ENCODE data around the gene WDR86.

Gene WDR86

DNA sequence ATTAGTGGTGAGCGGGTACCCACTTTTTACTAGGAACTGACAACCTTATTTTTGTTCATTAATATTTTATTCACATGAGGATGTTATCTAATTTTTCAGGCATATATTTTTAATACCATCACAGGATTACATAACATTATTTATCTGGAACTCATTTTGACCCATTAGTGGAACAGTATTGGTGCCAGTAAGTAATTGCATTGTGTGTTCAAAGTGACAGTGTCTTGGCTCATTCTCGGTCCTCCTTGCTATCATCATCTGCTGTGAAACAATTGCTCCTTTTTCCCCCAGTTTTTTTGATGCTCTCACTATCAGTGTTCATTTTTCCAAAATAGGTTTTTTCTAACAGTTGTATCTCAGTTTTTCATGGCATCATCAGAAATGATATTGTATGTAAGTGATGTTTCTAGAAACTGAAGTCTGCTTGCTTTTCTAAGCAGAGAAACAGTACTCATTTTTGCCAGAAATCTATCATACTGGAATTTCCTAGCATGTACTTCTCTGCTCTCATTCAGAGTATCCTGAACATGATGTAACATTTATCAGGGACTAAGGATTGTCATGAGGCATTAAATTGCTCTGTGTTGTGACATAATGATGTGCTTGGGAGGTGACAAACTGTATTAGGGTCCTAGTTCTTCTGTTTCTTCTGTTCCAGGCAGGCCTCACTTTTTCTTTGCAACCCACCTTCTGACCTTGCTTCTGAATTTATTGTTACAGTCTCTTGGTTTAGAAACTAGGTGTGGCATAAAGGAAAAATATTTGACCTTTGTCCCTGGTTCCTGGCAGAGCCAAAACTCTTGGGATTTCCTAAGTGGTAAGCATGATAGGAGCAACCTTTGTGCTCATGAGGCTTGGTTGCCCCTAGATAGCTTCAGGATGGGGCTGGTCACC, 64.0 kb downstream of the WDR86 start:
- no peak for DNase-seq

DNA sequence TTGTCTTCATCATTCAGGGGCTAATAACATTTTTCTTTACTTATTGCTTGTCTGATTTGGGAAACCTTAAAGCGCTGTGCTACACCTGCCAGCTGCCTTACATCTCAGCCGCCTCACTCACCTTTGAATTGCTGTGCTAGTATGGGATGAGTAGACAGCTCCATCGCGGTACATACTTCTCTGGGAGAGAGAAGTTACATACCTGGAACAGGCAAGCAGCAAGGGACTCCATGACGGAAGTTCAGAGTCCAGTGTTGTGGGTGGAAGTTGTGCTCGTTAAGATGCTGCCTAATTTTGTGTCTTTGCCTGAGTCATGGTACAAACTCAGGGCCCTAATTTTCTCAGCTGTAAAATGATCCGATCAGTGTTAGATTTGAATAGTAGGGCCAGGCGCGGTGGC, 66.3 kb downstream of the WDR86 start:
- no peak for DNase-seq

DNA sequence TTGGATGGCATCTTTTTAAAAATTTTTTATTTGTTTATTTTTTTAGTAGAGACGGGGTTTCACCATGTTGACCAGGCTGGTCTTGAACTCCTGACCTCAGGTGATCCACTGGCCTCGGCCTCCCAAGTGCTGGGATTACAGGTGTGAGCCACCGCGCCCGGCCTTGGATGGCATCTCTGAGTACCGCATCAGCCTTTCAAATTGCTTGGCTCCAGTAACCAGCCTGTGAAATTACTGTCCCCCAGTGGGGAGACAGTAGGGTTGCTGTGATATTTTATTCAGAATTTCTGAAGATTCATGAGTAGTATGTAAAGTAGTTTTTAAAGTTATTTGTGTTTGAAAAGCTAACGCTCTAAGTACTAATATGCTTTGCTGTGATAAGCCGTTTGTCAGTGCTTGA, 67.0 kb downstream of the WDR86 start:
- DNase-seq: no peak

DNA sequence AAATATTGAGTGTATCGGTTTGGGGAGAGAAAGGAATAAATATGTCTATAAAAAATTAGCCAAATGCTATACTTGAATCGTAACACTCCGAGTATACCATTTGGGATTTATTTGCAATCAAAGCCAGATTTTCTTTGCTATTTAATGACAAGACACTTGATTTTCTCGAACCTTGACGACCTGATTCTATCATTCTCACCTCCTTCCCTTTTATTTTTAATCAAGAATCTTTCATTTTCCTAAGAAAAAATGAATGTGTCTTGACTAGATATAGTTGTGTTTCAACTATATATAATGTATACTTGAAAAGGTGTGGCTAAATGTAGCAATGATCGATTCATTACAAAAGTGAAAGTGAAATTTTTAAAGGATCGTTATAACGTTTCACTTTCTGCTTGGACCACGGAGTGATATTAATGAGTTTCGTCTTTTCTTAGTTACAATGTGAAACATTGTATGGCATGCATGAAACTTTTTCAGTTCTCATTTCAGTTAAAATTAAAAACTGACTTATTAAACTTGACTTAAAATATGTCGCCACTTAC, 67.7 kb downstream of the WDR86 start:
- DNase-seq: no peak

DNA sequence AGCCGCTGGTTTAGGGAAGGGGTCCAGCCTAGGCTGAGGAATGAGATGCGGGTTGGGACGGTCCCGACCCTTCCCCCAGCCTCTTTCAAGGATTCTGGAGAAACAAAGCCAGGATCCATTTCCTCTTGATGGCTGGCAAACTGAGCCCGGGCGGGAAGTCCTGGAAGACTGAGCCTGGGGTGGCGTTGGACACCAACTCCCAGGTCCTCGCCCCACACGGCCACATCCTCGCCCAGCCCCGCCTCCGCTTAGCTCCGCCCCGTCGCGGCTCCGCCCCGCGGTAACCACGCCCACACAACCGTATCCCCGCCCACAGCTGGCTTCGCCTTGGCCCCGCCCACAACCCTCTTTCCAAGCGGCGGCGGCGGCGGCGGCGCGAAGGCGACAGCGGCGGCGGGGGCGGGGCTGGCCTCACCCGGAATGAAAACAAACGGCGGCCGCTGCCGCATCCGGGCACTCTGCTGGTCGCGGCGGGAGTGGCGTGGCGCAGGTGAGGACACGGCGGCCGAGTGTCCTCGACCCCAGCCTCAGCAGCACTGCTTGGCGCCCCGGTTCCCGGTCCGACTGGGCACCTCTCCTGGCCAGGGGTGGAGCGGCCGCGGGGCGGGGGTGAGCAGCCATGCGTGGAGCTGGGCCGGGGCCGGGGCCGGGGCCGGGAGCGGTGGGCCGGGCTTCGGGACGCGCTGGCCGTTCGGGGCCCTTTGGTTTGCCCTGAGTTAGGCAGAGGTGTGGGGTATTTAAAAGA, 68.3 kb downstream of the WDR86 start, which contains the start of gene NUB1:
Gene NUB1, plus strand, starts transcription at position 456 of the 745 bp plus-strand sequence. CDS start 3,538 bp downstream, outside the sequence.
- peak; percentile 83 for DNase-seq

DNA sequence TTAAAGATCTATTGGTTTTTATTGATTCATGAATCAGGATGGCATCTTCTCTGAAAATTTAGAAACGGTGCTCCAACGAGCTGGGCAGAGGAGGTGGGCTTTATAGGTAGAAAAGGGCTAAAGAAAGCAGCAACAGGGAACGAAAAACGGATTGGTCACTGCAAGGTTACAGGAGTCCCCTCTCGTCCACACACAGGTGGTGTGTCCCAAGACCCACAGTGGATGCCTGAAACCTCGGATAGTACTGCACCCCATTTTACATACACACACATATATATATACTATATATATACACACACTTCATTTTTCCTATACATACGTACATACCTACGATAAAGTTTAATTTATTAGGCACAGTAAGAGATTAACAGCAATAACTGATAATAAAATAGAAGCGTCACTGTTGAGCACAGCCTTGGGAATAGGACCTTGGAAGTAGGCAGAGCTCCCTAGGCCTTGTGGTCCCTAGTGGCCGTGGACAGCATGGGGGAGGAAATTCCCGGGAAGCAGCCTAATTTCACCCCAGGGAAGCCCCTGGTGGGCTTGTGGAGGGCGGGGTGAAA, 69.0 kb downstream of the WDR86 start:
- no peak for DNase-seq

DNA sequence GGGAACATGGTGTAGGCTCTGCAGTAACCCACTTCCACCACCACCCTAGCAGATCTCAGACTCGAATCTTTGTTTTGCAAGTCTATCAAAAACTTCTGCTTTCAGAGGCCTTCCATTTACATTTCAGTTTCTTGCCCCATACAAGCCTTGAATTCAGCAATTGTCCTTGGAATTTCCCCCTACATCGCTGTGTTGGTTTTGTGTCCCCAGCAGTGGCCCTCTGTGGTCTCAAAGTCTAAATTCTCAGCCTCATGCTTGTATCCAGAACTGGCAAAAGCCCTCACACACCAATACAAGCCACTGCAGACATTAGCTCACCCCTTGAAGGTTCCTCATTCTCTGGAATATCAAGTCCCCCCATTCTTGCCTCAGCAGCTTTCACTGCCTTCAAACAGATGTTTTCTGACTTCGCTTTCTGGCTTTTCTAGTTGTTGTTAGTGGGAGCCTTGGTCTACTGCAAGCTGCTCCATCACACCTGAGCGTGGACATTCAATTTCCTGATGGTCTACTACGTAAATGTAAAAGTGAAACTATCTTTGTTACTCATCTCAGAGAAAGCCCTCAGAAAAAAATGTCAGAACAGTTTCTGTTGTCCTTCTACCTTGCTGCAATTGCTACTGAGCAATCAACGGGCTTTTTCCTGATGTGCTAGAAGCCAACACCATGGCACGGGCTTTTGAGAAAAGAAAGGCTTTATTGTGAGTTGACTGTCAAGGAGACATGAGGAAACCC, 70.0 kb downstream of the WDR86 start:
- DNase-seq: no peak

DNA sequence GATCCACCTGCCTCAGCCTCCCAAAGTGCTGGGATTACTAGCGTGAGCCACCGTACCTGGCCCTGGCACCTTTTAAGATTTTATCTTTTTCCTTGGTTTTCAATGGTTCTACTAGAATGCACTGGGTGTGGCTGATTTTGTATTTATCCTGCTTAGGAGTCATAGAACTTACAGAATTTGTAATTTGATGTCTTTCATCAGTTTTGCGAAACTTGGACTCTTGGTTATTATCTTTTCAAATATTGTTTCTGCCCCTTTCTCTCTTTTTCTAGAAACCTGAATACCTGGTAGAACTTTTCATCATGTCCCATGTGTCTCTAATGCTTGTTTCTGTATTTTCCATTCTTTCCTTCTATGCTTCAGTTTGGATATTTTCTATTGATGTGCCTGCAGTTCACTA, 71.0 kb downstream of the WDR86 start:
- DNase-seq: no peak

DNA sequence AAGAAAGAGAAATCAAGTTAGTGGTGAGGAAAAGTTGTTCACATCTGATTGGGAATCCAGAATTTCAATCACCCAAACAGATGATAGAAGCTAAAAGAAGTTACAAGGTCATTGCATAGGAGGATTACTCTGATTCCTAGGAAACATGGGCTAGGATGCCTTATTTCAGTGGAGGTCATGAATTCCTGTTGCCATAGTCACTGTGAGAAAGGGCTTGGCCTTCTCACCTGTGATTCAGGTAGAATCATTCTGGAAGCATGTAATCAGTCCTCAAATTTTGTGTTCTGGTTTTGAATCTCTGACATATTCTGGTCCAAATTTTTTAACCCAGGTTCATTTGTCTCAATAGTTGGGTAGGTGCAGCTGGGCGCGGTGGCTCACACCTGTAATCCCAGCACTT, 72.5 kb downstream of the WDR86 start:
- no peak for DNase-seq

DNA sequence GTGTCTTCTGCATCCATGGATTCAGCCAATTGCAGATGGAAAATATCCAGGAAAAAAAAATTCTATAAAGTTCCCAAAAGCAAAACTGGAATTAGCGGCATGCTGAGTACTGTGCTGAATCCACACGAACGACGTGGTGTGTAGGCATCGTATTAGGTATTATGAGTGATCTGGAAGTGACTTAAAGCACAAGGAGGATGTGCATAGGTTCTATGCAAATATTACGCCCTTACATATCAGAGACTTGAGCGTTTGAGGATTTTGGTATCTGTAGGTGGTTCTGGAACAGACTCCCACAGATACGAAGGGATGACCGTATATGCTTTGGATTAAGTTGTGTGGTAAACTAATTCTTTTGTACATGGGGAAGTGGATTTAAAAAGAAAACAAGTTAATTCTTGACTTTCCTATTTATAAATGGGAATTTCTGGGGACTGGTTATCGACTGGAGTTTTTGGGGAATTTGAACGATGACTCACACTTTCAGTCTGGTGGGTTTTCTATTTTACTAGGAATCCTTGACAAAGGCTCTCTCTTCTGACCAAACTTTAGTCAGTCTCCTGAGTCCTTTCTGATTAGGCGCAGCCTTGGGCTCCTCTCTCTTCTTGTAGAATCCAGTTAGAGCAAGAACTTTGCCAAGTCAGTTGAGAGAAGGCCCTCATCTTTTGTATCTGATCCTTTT, 73.7 kb downstream of the WDR86 start:
- no peak for DNase-seq

DNA sequence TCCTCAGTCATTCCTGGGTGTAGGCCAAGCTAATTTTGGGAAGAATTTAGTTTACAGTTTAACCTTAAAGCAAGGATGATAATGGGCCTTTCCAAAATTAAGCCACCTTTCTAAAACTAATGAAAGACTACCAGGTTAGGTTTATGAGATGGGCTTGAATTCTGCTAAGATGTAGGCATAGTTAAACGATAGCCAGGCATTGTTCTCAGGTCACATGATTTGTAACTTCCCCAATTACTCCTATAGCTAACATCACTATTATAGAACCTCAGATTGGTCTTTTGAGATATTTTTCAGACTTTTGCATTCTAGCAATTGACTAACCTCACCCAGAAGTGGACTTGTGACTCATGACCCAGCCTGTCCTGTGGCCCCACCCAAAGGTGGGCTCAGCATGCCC, 75.2 kb downstream of the WDR86 start:
- DNase-seq: no peak

Measured in fibroblast of skin of right quadriceps (primary cell).